GM12801 (cell line): ENCODE measurements around the gene ITGBL1.

Source experiments
- TF ChIP-seq, protein P1 (sequence below): IDR thresholded peaks from one replicate; pipeline ENCODE4 v1.5.1; 2011; ENCODE audit warnings: control low read depth; ENCODE audit not compliant: insufficient read length; ENCODE audit errors: extremely low read depth

Gene ITGBL1

DNA sequence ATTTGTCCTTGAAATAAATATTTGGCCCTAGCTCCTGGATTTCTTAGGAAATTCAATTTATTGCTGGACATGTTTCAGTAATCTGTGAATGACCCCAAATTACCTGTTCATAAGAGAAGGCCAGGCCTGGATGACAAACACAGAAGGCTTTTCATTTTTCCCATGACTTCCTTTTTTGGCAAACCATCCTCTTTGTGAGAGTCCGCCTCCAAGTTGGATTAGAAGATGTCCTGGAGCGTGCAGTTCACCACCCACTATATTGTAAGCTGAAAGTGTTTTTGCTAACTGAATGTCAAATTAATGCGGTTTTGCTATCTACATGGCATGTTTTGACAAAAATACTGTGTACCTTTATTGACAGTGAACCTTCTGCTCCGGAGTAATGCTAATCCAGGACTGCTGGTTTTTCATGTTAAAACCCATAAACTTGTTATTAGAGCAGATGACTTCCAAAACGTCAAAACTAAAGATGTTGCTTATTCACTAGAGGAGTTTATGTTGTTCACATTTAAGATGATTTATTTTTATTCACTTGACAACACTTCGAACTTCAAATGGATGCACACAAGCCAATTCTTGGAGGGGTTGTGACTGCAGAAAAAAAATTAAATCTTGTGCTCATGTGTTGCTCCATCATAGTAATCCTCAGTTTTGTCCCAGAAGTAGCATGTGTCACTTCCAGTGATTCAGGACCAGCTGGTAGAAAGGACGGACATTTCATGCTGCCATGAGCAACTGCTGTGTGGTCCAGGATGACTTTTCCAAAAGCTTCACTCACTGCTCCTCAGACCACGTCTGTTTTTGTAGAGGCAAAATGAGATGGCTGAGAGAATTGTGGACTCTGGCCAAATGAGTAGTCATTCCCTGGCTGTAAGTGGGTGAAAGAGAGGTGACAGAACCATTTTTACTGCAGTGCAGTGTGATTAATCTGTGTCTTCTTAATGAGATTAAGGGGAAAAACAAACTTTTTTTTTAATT, 71.0 kb downstream of the ITGBL1 start:
- TF ChIP-seq, protein P1, sequence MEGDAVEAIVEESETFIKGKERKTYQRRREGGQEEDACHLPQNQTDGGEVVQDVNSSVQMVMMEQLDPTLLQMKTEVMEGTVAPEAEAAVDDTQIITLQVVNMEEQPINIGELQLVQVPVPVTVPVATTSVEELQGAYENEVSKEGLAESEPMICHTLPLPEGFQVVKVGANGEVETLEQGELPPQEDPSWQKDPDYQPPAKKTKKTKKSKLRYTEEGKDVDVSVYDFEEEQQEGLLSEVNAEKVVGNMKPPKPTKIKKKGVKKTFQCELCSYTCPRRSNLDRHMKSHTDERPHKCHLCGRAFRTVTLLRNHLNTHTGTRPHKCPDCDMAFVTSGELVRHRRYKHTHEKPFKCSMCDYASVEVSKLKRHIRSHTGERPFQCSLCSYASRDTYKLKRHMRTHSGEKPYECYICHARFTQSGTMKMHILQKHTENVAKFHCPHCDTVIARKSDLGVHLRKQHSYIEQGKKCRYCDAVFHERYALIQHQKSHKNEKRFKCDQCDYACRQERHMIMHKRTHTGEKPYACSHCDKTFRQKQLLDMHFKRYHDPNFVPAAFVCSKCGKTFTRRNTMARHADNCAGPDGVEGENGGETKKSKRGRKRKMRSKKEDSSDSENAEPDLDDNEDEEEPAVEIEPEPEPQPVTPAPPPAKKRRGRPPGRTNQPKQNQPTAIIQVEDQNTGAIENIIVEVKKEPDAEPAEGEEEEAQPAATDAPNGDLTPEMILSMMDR: no peak

DNA sequence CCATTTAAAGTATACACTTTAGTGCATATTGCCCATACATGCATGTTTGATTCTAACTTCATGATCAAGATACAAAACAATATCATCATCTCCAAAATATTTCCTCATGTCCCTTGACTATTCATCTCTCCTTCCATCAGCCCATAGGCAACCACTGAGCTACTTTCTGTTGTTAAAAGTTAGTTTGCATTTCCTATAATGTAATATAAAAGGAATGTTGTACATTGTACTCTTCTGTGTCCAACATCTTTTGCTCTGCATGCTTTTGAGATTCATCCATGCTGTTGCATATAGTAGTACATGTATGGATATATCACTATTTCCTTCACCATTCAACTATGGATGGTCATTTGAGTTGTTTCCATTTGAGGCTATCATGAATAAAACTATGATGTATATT, 74.7 kb downstream of the ITGBL1 start:
- TF ChIP-seq, protein P1: no peak

DNA sequence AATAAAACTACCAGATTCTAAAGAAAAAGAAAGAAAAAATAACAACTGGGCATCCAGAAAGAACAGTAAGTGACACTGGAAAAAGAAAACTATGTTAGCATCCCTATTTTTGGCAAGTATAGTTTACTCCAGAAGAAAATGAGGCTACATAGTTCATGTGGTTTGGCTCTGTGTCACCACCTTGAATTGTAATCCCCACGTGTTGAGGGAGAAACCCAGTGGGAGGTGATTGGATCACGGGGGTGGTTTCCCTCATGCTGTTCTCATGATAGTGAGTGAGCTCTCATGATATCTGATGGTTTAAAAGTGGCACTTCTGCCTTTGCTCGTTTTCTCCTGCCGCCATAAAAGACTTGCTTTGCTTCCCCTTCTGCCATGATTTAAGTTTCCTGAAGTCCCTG, 76.9 kb downstream of the ITGBL1 start:
- TF ChIP-seq, protein P1: no peak

DNA sequence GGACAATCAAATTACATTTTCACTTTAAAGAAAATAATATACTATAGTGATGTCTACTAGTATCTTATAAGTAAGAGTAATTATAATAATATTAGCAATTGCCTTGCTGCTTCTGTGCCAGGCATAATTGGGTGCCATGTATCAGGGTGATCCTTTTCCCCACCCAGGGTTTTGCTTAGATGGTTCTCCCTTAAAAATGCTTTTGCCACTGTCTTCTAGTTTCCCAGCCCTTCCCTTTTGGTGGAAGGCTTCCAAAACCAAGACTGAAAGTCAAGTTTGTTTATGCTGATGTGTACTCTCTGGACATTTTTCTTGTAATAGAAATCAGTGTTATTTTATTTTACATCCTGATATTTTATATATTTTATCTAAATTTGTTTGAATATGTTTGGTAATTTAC, 77.8 kb downstream of the ITGBL1 start:
- TF ChIP-seq, protein P1: no peak

DNA sequence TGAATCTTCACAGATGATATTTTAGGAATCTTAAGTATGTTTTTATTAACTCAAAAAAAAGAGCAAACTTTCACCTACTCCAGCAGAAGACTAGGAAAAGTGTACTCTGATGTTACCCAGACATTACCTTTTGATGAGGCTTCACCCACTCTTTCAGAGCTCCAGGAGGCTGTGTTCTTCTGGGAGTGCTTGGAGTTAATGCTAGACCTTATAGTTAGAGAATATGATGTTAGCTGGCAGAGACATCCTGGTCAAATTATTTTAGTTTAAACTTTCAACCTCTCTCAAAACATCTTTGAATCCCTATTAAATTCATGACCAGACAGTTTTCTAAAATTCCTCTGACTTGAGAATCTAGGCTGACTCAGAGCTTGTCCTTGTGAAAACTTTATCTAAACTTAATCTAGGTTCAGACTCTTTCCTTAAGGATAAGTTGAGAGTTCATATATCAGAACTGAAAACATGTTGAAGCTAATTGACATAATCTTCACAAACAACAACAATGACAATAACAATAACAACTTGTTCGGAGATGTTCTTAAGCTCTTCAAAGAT, 82.8 kb downstream of the ITGBL1 start:
- TF ChIP-seq, protein P1: no peak

DNA sequence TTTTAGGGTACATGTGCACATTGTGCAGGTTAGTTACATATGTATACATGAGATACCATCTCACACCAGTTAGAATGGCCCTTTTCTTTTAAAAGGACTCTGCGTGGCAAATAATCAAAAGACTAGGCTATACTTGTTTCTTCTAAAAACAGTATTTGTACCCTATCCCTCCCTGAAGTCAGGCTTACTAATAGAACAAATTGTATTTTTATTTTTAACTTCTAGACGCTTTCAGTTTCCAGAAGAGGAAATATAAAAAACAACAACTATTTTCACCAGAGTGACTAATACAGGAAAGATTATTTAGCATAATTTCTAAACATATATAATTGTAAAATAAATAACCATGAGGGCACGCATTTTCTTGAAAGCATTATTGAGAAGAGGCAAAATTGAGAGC, 83.6 kb downstream of the ITGBL1 start:
- TF ChIP-seq, protein P1: no peak

DNA sequence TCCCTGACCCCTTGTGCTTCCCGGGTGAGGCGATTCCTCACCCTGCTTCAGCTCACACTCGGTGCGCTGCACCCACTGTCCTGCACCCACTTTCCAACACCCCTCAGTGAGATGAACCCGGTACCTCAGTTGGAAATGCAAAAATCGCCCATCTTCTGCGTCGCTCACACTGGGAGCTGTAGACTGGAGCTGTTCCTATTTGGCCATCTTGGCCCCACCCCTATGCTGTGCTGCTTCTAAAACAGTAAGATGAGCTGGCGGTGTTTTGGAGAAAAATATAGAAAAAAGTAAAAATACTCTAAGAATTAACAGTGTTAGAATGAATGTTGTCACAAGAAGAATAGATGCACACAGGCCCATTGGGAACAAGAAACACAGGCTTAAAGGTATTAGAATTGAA, 92.5 kb downstream of the ITGBL1 start:
- TF ChIP-seq, protein P1: no peak
